GM12878 (cell line): Measurements from ENCODE around the gene PHKB. TPM values are rescaled to one million over a fixed set of nuclear protein-coding genes. Genes with fewer than 3 reads are reported as not detected.
A peak's percentile ranks its signal among the peaks of the same experiment; 100 is the strongest.

ENCODE experiments used
- ATAC-seq: fragments of 200-7000 bp; cut with Tn5 transposase; 3 replicates; pipeline ENCODE4 v1.9.1; 2020; ENCODE audit warnings: mild to moderate bottlenecking, moderate library complexity
- BruUV-seq: library from RNA; stranded (reverse); fragments of 400-500 nt; replicated peaks from 2 replicates; lab custom pipeline; 2021; lab: Mats Ljungman, UMichigan
- CTCF ChIA-PET: fragments of 300-600 bp; sonication (Branson Sonifier 250); formaldehyde crosslinking; extraction: SDS; loops from one replicate; lab custom pipeline; 2021; ENCODE audit warnings: inconsistent platforms; lab: Yijun Ruan, JAX
- POLR2A ChIA-PET: fragments of 350-600 bp; formaldehyde crosslinking; extraction: SDS; loops from one replicate; lab custom pipeline; 2021; ENCODE audit warnings: inconsistent platforms; lab: Charles Lee
- RAD21 ChIA-PET: fragments of 300-600 bp; sonication (Branson Sonifier 250); formaldehyde crosslinking; loops from one replicate; lab custom pipeline; 2023; ENCODE audit warnings: antibody characterized with exemption; ENCODE audit not compliant: unreplicated experiment; lab: Charles Lee
- SMC1A ChIA-PET: fragments of 300-600 bp; sonication (Branson Sonifier 250); formaldehyde crosslinking; loops from one replicate; lab custom pipeline; 2023; ENCODE audit not compliant: unreplicated experiment, uncharacterized antibody; lab: Charles Lee
- DNase-seq: peaks from one replicate; pipeline ENCODE4 v3.0.0-alpha.2; 2011; ENCODE audit warnings: low read depth, low spot score
- FAIRE-seq: peaks from 3 replicates; lab custom pipeline; 2011; peaks lifted over from hg19 to GRCh38; lab: Jason Lieb, UNC
- H2AFZ ChIP-seq: 2 replicates; pipeline ENCODE4 v1.6.0; 2011; ENCODE audit warnings: low read depth, low read length, control low read depth; ENCODE audit not compliant: control insufficient read depth
- H3K27ac ChIP-seq: 2 replicates; pipeline ENCODE4 v1.5.1; 2011; ENCODE audit warnings: control low read depth; ENCODE audit not compliant: control insufficient read depth, insufficient read depth
- H3K27me3 ChIP-seq, 2 experiments: replicated peaks in 1 of 2; 2 replicates each; pipeline versions ENCODE4 v1.6.0 to v1.6.1; 2011; ENCODE audit warnings: low read length in 1 of 2; ENCODE audit not compliant: control insufficient read depth in 2 of 2, insufficient read depth in 2 of 2
- H3K36me3 ChIP-seq, 2 experiments: 2 replicates each; pipeline ENCODE4 v1.5.1; 2011; ENCODE audit warnings: low read length in 1 of 2; ENCODE audit not compliant: control insufficient read depth in 2 of 2, insufficient read depth in 2 of 2
- H3K4me1 ChIP-seq: 2 replicates; pipeline ENCODE4 v1.6.1; 2011; ENCODE audit warnings: mild to moderate bottlenecking, low read length, moderate library complexity, mixed read lengths; ENCODE audit not compliant: control insufficient read depth, insufficient read depth
- H3K4me2 ChIP-seq: 2 replicates; pipeline ENCODE4 v1.6.0; 2011; ENCODE audit warnings: control low read depth; ENCODE audit not compliant: control insufficient read depth, insufficient read depth
- H3K4me3 ChIP-seq: fragments of 200-600 bp; sonication (generic); 2 replicates; pipeline ENCODE4 v1.5.1; 2016
- H3K79me2 ChIP-seq: 2 replicates; pipeline ENCODE4 v1.6.0; 2011; ENCODE audit warnings: low read length; ENCODE audit not compliant: control insufficient read depth, insufficient read depth
- H3K9ac ChIP-seq: 2 replicates; pipeline ENCODE4 v1.8.0; 2011; ENCODE audit warnings: low read length, control low read depth, mixed read lengths; ENCODE audit not compliant: control insufficient read depth, insufficient read depth
- H3K9me3 ChIP-seq: replicated peaks from 3 replicates; pipeline ENCODE4 v1.5.1; 2011; ENCODE audit warnings: mild to moderate bottlenecking, low read length; ENCODE audit not compliant: control insufficient read depth, insufficient read depth
- H4K20me1 ChIP-seq: 2 replicates; pipeline ENCODE4 v1.6.0; 2011; ENCODE audit not compliant: control insufficient read depth, insufficient read depth
- DPF2 ChIP-seq: fragments of 450-650 bp; IDR thresholded peaks from 2 replicates; pipeline ENCODE4 v1.6.1; 2017; ENCODE audit warnings: mild to moderate bottlenecking
- EZH2 ChIP-seq: IDR thresholded peaks from 2 replicates; pipeline ENCODE4 v1.6.1; 2012; ENCODE audit warnings: low read depth, mild to moderate bottlenecking, control low read depth, inconsistent platforms, low read length, borderline replicate concordance; ENCODE audit not compliant: control insufficient read depth
- FOS ChIP-seq: IDR thresholded peaks from 3 replicates; pipeline ENCODE4 v1.6.1; 2011; ENCODE audit warnings: borderline replicate concordance; ENCODE audit not compliant: insufficient read length; ENCODE audit errors: extremely low read depth
- JUNB ChIP-seq: IDR thresholded peaks from 2 replicates; pipeline ENCODE4 v1.6.1; 2016; ENCODE audit warnings: antibody characterized with exemption, mild to moderate bottlenecking
- MEF2A ChIP-seq: IDR thresholded peaks from 2 replicates; pipeline ENCODE4 v1.6.1; 2011; ENCODE audit warnings: low read depth, mild to moderate bottlenecking, low read length, moderate library complexity; ENCODE audit not compliant: insufficient read depth
- NR2F1 ChIP-seq: fragments of 450-650 bp; conservative IDR thresholded peaks from 2 replicates; pipeline ENCODE4 v1.6.1; 2017; ENCODE audit warnings: mild to moderate bottlenecking
- REST ChIP-seq: IDR thresholded peaks from 2 replicates; pipeline ENCODE4 v1.6.1; 2012; ENCODE audit warnings: mild to moderate bottlenecking, low read depth, low read length
- WGBS: methylation state at CpG from one replicate; pipeline ENCODE4 v1.1.6; 2016; ENCODE audit warnings: low lambda C conversion rate; ENCODE audit not compliant: insufficient replicate concordance, insufficient coverage; ENCODE audit errors: missing lambda C conversion rate; 5-methylcytosine and 5-hydroxymethylcytosine counted together
- in situ Hi-C: fragments of 300-500 bp; cut with MboI; formaldehyde crosslinking; loops from 9 replicates; pipeline ENCODE4 v1.14.3; 2018; ENCODE audit warnings: mixed read lengths
- intact Hi-C: fragments of 100-400 bp; cut with micrococcal nuclease; formaldehyde crosslinking; loops from one replicate; pipeline ENCODE4 v1.14.2; 2022; ENCODE audit not compliant: unreplicated experiment
- polyA plus RNA-seq, 11 experiments: library from polyadenylated mRNA; depleted of rRNA in 4 of 11; unstranded in 6 of 11; stranded (reverse) in 5 of 11; fragments of >200 nt; fragmentation: Nextera tagmentation in 4 of 11; fragmentation: Illumina TruSeq in 1 of 11; extraction: Ambion mirVana in 4 of 11; extraction: Trizol in 1 of 11; gene quantifications; 1 replicate in 1 of 11; 2 replicates in 10 of 11; pipeline versions ENCODE4 v1.2.1 to v1.2.3, GENCODE V29; 2011 to 2016; ENCODE audit warnings: inconsistent platforms in 2 of 11, missing spikeins in 2 of 11, low read depth in 1 of 11
- total RNA-seq, 4 experiments: library from RNA; depleted of rRNA in 3 of 4; stranded (reverse); fragments of >200 nt in 3 of 4; fragmentation: Illumina TruSeq in 1 of 4; extraction: Trizol in 1 of 4; gene quantifications; 2 replicates each; pipeline versions ENCODE4 v1.2.1 to v1.2.3, GENCODE V29; 2013 to 2021
- TF ChIP-seq, protein P1 (sequence below): IDR thresholded peaks from 2 replicates; pipeline ENCODE4 v1.6.1; 2012; ENCODE audit warnings: low read depth, low read length, improper control_type of control experiment

Gene PHKB
- total and polyA plus RNA-seq, 10 of the 15 experiments (the other 5 are each of a cell fraction or from before 2014, with no cell fraction given): 14.2 to 65.6 (median 37.0) TPM

- intact Hi-C loops: no loop called here
- Histone ChIP-seq H3K4me3 (no peak overlapping the region), H3K27ac (no peak overlapping the region), H3K27me3 (no peaks in the 10 kb centered on the region), H3K36me3 (peaks cover 0 to 2% of the 10 kb centered on the region in 2 experiments; a peak in 1 of 4 replicates), H3K4me1 (no peaks in the 10 kb centered on the region; the same call in 1 of the 2 replicates), H3K9ac (no peak overlapping the region), H4K20me1 (no peaks in the 10 kb centered on the region), H3K9me3 (no peaks in the 10 kb centered on the region), H3K4me2 (no peak overlapping the region), H2AFZ (no peak overlapping the region), H3K79me2 (no peaks in the 10 kb centered on the region)
- WGBS: 80% methylated on average over 6 of the region's 6 CpGs
- ChIA-PET CTCF (no interaction called here), RAD21 (interaction anchor here (1.0 to 2.1 kb wide), 5 partner anchors 44 to 455 kb away, joined by 3 to 11 read pairs (median 3); partner anchors contain the start of genes ITFG1 and PHKB), SMC1A (interaction anchor here (0.6 to 1.8 kb wide), 10 partner anchors 18 to 122 kb away, joined by 3 to 8 read pairs (median 4); no protein-coding TSS in a partner anchor), POLR2A (interaction anchor here (0.5 kb wide), 1 partner anchor 409 kb away, joined by 3 read pairs; no protein-coding TSS in a partner anchor)
- no TSS peak for BruUV-seq
- in situ Hi-C loops: no loop called here
- DNase-seq: no peak
- TF ChIP-seq EZH2 (no peak), JUNB (peak; percentile 37; the same call in 1 of the 2 replicates), FOS (no peak), MEF2A (0 out of 2 replicates have a peak, but pooled peaks have one; percentile 48)
- ATAC-seq: no peak
- peak; percentile 64 for FAIRE-seq
Measured at GRCh38 chr16:47600376-47600775, 139.2 kb downstream of the PHKB start.

- ChIA-PET RAD21 (interaction anchor here (1.1 kb wide), 1 partner anchor 19 kb away, joined by 3 read pairs; no protein-coding TSS in a partner anchor), CTCF (no interaction called here), POLR2A (no interaction called here), SMC1A (interaction anchor here (0.9 to 2.0 kb wide), 3 partner anchors 11 to 77 kb away, joined by 3 to 5 read pairs (median 3); no protein-coding TSS in a partner anchor)
- no peaks in the 10 kb centered on the region for H4K20me1 ChIP-seq
- FAIRE-seq (no peak), DNase-seq (no peak), ATAC-seq (no peak)
- no peaks in the 10 kb centered on the region for H3K27me3 ChIP-seq
- intact Hi-C loops: no loop called here
- H3K9me3 ChIP-seq: no peaks in the 10 kb centered on the region; the same call in 1 of the 3 replicates
- H3K4me3 ChIP-seq: no peak overlapping the region
- TF ChIP-seq NR2F1 (no peak), JUNB (peak; percentile 25; the same call in 1 of the 2 replicates), REST (no peak), DPF2 (no peak)
- TF ChIP-seq, protein P1, sequence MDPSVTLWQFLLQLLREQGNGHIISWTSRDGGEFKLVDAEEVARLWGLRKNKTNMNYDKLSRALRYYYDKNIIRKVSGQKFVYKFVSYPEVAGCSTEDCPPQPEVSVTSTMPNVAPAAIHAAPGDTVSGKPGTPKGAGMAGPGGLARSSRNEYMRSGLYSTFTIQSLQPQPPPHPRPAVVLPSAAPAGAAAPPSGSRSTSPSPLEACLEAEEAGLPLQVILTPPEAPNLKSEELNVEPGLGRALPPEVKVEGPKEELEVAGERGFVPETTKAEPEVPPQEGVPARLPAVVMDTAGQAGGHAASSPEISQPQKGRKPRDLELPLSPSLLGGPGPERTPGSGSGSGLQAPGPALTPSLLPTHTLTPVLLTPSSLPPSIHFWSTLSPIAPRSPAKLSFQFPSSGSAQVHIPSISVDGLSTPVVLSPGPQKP: no peak
- H3K4me1 ChIP-seq: no peaks in the 10 kb centered on the region; the same call in 1 of the 2 replicates
- in situ Hi-C loops: no loop called here
- H3K9ac ChIP-seq: no peak overlapping the region
- BruUV-seq: no TSS peak
- no peak overlapping the region for H2AFZ ChIP-seq
- H3K36me3 ChIP-seq: peaks cover 0 to 2% of the 10 kb centered on the region in 2 experiments; a peak in 1 of 4 replicates
- H3K27ac ChIP-seq: no peak overlapping the region
- H3K79me2 ChIP-seq: no peaks in the 10 kb centered on the region
- H3K4me2 ChIP-seq: no peak overlapping the region
Measured at GRCh38 chr16:47604306-47604705, 143.2 kb downstream of the PHKB start.
